ENCODE measurements around the gene ZNF384.
"Not testable (repeated sequence)": the region's sequence is repeated elsewhere in the genome, so short reads cannot be mapped to it uniquely, and the experiment has no call there.

ZNF384 gene

GRCh38 chr12:6688999-6689882 lies at the start of gene ZNF384:
Gene ZNF384 (minus strand): TSS chr12:6689375. CDS start chr12:6679520, 9,855 bp downstream.
- DNase-seq (ENCODE audit: low read depth, low spot score), result peak; percentile 97

DNA sequence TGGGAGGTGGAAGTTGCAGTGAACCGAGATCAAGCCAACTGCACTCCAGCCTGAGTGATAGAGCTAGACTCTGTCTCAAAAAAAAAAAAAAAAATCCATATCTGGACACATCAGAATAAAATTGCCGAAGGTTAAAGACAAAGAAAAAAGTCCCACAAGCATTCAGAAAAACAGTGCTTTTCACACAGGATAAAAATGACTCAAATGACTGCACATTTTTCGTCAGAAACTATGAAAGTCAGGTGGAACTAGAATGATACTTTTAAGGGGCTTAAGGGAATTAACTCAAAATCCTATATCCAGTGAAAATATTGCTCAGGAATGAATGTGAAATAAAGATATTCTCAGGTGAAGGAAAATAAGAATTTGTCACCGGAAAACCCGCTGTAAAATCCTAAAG lies 47.6 kb upstream of the ZNF384 start:
- DNase-seq (ENCODE audit: low read depth, low spot score), result no peak

GRCh38 chr12:6735448-6736191 lies 46.4 kb upstream of the ZNF384 start:
- DNase-seq (ENCODE audit: low read depth, low spot score), result no peak

DNA sequence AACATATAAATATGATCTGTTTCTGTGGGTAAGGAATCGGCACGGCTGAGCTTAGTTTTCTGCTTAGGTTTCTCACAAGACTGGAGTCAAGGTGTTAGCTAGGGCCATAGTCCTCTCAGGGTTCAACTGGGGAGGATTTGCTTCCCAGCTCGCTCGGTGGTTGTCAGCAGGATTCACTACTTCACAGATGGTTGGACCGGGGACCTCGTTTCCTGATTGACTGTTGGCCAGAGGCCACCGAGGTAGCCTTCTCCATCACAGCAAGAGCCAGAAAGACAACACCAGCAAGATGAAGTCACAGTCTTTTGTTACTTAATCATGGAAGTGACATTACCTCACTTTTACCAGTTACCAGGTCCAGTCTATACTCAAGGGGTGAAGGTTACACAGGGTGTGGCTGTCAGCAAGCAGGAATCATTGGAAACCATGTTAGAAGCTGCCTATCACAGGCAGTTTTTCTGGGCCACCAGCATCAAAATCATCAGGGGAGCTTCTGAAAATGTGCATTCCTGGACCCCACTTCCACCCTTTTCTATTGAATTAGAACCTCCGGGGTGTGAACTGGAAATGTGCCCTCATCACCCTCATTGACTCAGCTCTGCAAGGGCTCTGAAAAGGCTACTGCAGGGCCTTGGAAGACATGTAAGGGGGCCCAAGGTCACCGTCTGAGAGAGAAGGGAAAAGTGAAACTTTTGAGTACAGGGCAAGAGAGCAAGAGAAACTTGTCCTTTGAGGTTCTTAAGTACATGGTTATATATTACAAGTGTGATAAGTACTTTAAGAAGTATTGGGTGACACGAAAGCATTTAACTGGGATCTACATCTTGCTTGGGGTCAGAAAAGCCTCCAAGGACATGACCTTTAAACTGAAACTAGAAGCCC lies 45.6 kb upstream of the ZNF384 start:
- no peak for DNase-seq (ENCODE audit: low read depth, low spot score)

- DNase-seq (ENCODE audit: low read depth, low spot score), result no peak
Observed at GRCh38 chr12:6730169-6730568, 41.0 kb upstream of the ZNF384 start.

GRCh38 chr12:6729186-6729585 lies 40.0 kb upstream of the ZNF384 start:
- no peak for DNase-seq (ENCODE audit: low read depth, low spot score)

DNA sequence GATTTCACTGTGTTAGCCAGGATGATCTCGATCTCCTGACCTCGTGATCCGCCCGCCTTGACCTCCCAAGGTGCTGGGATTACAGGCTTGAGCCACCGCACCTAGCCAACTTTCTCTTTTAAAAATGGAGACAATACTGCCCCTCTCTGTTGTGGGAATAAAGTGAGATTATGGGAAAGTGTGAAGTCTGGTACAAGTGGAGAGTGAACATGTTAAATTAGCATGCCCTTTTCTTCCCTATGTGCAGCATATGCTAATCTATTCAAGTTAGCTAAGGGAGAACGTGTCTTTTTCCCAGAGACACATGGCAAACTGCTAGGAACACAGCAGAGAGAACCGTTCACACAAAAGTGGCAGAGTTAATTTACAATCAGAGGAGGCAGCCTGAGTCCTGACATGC lies 36.2 kb upstream of the ZNF384 start:
- DNase-seq (ENCODE audit: low read depth, low spot score), result no peak

DNA sequence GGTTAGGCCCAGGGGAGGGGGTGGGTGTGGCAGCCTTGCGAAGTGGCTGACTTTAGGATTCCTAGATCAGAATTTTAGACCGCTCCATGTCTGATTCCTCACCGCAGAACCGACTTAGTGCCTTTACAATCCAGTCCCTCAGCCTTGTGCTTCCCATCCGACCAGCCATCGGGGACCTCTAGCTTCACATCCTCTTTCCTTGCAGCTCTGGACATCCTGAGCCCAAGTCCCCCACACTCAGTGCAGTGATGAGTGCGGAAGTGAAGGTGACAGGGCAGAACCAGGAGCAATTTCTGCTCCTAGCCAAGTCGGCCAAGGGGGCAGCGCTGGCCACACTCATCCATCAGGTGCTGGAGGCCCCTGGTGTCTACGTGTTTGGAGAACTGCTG lies 35.2 kb upstream of the ZNF384 start:
- no peak for DNase-seq (ENCODE audit: low read depth, low spot score)

GRCh38 chr12:6723607-6724408 lies 34.6 kb upstream of the ZNF384 start, which contains the start of gene COPS7A:
Gene COPS7A (plus strand): TSS chr12:6724046. CDS start chr12:6724657, 611 bp downstream.
- peak; percentile 96 for DNase-seq (ENCODE audit: low read depth, low spot score)

DNA sequence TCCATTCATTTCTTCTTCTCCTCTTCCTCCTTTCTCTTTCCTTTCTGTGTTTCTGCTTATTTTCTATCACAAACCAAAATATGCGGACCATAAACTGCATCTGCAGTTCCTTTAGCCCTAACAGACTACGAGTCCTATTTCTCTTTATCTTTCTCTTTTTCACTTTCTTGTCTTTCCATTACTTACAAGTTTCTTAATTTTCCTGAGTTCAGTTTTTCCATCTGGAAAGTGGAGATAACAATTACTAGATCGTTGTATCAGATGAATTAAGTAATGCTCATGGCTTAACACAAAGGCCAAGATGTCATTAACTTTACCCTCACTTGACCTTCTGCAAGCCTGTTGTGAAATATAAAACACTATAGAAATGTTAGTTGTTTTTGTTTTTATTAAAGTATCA lies 33.7 kb upstream of the ZNF384 start:
- no peak for DNase-seq (ENCODE audit: low read depth, low spot score)

GRCh38 chr12:6716874-6717437 lies 27.8 kb upstream of the ZNF384 start:
- DNase-seq (ENCODE audit: low read depth, low spot score), result no peak

- not testable (repeated sequence) for DNase-seq (ENCODE audit: low read depth, low spot score)
Observed at GRCh38 chr12:6716031-6716873, 27.1 kb upstream of the ZNF384 start.

DNA sequence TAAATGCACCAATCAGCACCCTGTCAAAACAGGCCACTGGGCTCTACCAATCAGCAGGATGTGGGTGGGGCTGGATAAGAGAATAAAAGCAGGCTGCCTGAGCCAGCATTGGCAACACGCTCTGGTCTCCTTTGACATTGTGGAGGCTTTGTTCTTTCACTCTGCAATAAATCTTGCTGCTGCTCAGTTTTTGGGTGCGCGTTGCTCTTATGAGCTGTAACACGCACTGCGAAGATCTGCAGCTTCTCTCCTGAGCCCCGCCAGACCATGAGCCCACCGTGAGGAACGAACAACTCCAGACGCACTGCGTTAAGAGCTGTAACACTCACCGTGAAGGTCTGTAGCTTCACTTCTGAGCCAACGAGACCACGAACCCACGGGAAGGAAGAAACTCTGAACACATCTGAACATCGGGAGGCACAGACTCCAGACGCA lies 19.8 kb upstream of the ZNF384 start:
- no peak for DNase-seq (ENCODE audit: low read depth, low spot score)

DNA sequence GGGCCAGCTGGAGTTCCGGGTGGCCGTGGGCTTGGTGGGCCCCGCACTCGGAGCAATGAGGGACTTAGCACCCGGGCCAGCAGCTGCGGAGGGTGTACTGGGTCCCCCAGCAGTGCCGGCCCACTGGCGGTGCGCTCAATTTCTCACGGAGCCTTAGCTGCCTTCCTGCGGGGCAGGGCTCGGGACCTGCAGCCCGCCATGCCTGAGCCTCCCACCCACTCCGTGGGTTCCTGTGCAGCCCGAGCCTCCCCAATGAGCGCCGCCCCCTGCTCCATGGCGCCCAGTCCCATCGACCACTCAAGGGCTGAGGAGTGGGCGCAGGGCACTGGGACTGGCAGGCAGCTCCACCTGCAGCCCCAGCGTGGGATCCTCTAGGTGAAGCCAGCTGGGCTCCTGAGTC lies 19.2 kb upstream of the ZNF384 start:
- DNase-seq (ENCODE audit: low read depth, low spot score), result not testable (repeated sequence)

GRCh38 chr12:6703631-6704030 lies 14.5 kb upstream of the ZNF384 start:
- DNase-seq (ENCODE audit: low read depth, low spot score), result no peak

DNA sequence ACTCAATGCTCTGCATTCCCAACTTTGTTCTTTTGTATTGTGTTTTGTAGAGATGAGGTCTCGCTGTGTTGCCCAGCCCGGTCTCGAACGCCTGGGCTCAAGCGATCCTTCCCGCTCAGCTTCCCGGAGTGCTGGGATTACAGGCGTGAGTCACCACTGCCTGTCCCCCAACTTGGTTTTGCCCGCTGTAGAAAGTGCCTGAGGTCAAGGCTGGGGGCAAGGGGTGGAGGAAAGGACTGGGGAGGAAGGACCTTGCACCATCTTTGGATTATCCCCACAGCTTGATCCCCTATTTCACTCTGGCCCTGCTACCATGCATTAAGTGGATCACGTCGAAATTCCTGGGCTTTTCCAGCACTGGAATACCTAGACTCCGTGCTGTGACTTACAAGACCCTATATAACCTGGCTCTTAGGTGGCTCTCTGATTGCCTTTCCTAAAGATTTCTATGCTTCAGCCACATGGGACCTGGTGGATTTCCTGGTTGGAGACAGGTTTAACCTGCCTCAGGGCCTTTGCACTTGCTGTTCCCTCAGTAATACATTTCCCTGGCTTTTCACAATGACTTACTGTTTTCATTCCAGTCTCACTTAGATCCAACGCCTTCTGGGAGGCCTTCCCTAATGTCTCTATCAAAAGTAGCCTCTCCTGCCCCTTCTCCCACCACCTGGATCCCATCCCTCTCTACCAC lies 12.0 kb upstream of the ZNF384 start:
- no peak for DNase-seq (ENCODE audit: low read depth, low spot score)

- DNase-seq (ENCODE audit: low read depth, low spot score), result no peak
Observed at GRCh38 chr12:6700646-6701051, 11.5 kb upstream of the ZNF384 start, which contains the start of gene PIANP. Gene PIANP (minus strand): TSS chr12:6700815. CDS start chr12:6698061, 2,754 bp downstream.

GRCh38 chr12:6699989-6700645 lies 10.9 kb upstream of the ZNF384 start:
- no peak for DNase-seq (ENCODE audit: low read depth, low spot score)
